MM.1S (cell line): ENCODE results near the gene ACO2.

ENCODE experiments used
- EZH2 ChIP-seq: fragments of 300-600 bp; sonication (generic); optimal IDR thresholded peaks from 2 replicates; pipeline ENCODE3; 2017; ENCODE audit warnings: low read depth, mild to moderate bottlenecking, antibody characterized with exemption, low read length, mixed read lengths
- TF ChIP-seq, protein P1 (sequence below): fragments of 300-600 bp; sonication (generic); IDR thresholded peaks from 2 replicates; pipeline ENCODE4 v1.5.1; 2016; ENCODE audit warnings: antibody characterized with exemption, low read length, mixed read lengths

DNA sequence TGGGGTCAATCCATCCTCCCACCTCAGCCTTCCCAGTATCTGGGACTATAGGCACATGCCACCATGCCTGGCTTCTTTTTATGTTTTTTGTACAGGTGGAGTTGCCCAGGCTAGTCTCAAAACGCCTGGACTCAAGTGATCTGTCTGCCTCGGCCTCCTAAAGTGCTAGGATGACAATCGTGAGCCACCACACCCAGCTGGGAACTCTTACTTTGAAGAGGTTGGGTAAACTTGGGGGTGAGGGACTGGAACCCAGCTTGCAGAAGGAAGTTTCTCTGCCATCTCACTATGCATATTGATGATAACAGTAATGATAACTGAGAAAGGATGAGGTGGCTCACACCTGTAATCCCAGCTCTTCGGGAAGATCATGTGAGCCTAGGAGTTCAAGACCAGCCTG, 35.9 kb downstream of the ACO2 start:
- TF ChIP-seq, protein P1, sequence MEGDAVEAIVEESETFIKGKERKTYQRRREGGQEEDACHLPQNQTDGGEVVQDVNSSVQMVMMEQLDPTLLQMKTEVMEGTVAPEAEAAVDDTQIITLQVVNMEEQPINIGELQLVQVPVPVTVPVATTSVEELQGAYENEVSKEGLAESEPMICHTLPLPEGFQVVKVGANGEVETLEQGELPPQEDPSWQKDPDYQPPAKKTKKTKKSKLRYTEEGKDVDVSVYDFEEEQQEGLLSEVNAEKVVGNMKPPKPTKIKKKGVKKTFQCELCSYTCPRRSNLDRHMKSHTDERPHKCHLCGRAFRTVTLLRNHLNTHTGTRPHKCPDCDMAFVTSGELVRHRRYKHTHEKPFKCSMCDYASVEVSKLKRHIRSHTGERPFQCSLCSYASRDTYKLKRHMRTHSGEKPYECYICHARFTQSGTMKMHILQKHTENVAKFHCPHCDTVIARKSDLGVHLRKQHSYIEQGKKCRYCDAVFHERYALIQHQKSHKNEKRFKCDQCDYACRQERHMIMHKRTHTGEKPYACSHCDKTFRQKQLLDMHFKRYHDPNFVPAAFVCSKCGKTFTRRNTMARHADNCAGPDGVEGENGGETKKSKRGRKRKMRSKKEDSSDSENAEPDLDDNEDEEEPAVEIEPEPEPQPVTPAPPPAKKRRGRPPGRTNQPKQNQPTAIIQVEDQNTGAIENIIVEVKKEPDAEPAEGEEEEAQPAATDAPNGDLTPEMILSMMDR: no peak
- no peak for TF ChIP-seq EZH2
